GM12892 (cell line): ENCODE results near the gene CCL5.

Experiments used
- POLR2A ChIP-seq: IDR thresholded peaks from 2 replicates; pipeline ENCODE4 v1.6.1; 2011; ENCODE audit warnings: low read depth, low read length, control low read depth
- POLR2AphosphoS5 ChIP-seq: IDR thresholded peaks from 2 replicates; pipeline ENCODE4 v1.6.1; 2011; ENCODE audit warnings: low read depth, low read length, control low read depth
- TAF1 ChIP-seq: IDR thresholded peaks from 2 replicates; pipeline ENCODE4 v1.6.1; 2011; ENCODE audit warnings: low read depth, mild to moderate bottlenecking, control low read depth, low read length, borderline replicate concordance

GRCh38 chr17:35856603-35857002 lies 23.6 kb downstream of the CCL5 start:
- no peak for TF ChIP-seq POLR2A
- no peak for TF ChIP-seq TAF1
- TF ChIP-seq POLR2AphosphoS5 = no peak
